ENCODE measurements around the gene SH3RF1. TPM values are rescaled to one million over a fixed set of nuclear protein-coding genes. Genes with fewer than 3 reads are reported as not detected.

The SH3RF1 gene
- total and polyA plus RNA-seq, 2 of the 13 experiments (the other 11 are each of a cell fraction or from before 2014, with no cell fraction given), result 3.1 to 3.2 TPM

DNA sequence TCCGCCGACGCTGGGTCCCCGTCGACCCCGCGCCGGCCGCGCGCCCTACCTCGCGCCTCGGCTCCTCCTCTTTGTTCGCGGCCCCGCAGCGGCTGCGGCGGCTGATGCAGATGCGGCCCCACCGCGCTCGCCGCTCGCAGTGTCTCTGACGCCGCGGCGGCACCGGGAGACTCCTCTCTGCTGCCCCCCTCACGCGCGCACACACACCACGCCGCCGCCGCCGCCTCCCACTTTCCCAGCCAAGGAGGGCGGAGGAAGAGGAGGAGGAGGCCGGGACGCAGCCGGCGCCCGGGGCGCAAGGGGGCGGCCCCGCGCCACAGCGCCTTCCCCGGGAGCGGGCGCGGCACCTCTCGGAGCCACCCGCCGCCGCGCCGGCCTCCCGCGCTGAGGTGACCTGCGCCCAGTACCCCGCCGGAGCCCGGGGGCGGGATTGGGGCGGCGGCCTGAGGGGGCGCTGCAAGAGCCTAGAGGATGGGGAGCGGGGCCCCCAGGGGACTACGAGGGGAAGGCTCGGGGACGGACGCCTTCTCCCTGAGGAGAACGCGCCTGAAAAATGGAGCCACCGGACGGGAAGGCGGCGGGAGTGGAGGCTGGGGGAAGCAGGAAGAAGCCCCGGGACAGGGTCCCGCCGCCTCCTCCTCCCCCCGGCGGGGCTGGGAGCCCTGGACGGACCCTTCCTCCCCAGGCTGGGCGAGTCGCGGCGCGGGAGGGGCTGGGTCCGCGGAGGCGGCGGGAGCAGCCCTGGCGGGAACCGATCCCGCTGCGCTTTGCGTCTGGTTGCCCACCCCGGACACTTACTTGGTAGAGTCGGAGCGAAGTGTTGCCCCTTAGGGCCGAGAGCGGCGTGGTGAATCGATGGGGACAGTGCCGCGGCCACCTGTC lies at the start of gene SH3RF1 (continued):
- TF ChIP-seq, protein P1, sequence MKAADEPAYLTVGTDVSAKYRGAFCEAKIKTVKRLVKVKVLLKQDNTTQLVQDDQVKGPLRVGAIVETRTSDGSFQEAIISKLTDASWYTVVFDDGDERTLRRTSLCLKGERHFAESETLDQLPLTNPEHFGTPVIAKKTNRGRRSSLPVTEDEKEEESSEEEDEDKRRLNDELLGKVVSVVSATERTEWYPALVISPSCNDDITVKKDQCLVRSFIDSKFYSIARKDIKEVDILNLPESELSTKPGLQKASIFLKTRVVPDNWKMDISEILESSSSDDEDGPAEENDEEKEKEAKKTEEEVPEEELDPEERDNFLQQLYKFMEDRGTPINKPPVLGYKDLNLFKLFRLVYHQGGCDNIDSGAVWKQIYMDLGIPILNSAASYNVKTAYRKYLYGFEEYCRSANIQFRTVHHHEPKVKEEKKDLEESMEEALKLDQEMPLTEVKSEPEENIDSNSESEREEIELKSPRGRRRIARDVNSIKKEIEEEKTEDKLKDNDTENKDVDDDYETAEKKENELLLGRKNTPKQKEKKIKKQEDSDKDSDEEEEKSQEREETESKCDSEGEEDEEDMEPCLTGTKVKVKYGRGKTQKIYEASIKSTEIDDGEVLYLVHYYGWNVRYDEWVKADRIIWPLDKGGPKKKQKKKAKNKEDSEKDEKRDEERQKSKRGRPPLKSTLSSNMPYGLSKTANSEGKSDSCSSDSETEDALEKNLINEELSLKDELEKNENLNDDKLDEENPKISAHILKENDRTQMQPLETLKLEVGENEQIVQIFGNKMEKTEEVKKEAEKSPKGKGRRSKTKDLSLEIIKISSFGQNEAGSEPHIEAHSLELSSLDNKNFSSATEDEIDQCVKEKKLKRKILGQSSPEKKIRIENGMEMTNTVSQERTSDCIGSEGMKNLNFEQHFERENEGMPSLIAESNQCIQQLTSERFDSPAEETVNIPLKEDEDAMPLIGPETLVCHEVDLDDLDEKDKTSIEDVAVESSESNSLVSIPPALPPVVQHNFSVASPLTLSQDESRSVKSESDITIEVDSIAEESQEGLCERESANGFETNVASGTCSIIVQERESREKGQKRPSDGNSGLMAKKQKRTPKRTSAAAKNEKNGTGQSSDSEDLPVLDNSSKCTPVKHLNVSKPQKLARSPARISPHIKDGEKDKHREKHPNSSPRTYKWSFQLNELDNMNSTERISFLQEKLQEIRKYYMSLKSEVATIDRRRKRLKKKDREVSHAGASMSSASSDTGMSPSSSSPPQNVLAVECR (CRISPR knock-in tag; IDR thresholded peaks at IDR 0.05; ENCODE audit: borderline replicate concordance), result peak; percentile 26; the same call in 1 of the 2 replicates
- 0 out of 2 replicates have a peak, but pooled peaks have one; percentile 14 for TF ChIP-seq SP4 (CRISPR knock-in tag; IDR thresholded peaks at IDR 0.05)
- TF ChIP-seq POLR2A (IDR thresholded peaks at IDR 0.05; ENCODE audit: insufficient read depth in 1 of 2, low read depth in 2 of 2, low read length in 2 of 2), result peak in 1 of 2 experiments; percentile 45; a peak in 1 of 4 replicates
- TF ChIP-seq, protein P2, sequence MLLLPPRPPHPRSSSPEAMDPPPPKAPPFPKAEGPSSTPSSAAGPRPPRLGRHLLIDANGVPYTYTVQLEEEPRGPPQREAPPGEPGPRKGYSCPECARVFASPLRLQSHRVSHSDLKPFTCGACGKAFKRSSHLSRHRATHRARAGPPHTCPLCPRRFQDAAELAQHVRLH (CRISPR knock-in tag; IDR thresholded peaks at IDR 0.05; ENCODE audit: borderline replicate concordance, low read depth), result 0 out of 2 replicates have a peak, but pooled peaks have one; percentile 9
- no peak for TF ChIP-seq ZKSCAN5 (CRISPR knock-in tag; IDR thresholded peaks at IDR 0.05)
- peak; percentile 1; the same call in 1 of the 2 replicates for TF ChIP-seq NFKB2 (CRISPR knock-in tag; IDR thresholded peaks at IDR 0.05; ENCODE audit: borderline replicate concordance)
- TF ChIP-seq, protein P3, sequence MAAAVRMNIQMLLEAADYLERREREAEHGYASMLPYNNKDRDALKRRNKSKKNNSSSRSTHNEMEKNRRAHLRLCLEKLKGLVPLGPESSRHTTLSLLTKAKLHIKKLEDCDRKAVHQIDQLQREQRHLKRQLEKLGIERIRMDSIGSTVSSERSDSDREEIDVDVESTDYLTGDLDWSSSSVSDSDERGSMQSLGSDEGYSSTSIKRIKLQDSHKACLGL (CRISPR knock-in tag; IDR thresholded peaks at IDR 0.05), result peak; percentile 25; the same call in 1 of the 2 replicates
- no peak; the same call in 1 of the 2 replicates for TF ChIP-seq ZSCAN21 (CRISPR knock-in tag; IDR thresholded peaks at IDR 0.05; ENCODE audit: borderline replicate concordance)
- no peak for TF ChIP-seq YY1 (IDR thresholded peaks at IDR 0.05; ENCODE audit: insufficient read depth, insufficient replicate concordance, low read depth, low read length)
- TF ChIP-seq ZNF230 (CRISPR knock-in tag; IDR thresholded peaks at IDR 0.05), result peak; percentile 40; the same call in 1 of the 2 replicates
- TF ChIP-seq TCF12 (IDR thresholded peaks at IDR 0.05), result no peak
- TF ChIP-seq TCF12 (CRISPR knock-in tag; IDR thresholded peaks at IDR 0.05), result no peak
- TF ChIP-seq SAP130 (CRISPR knock-in tag; IDR thresholded peaks at IDR 0.05; ENCODE audit: low read depth), result peak; percentile 64
- TF ChIP-seq ZNF564 (CRISPR knock-in tag; IDR thresholded peaks at IDR 0.05), result no peak
- TF ChIP-seq, protein P4, sequence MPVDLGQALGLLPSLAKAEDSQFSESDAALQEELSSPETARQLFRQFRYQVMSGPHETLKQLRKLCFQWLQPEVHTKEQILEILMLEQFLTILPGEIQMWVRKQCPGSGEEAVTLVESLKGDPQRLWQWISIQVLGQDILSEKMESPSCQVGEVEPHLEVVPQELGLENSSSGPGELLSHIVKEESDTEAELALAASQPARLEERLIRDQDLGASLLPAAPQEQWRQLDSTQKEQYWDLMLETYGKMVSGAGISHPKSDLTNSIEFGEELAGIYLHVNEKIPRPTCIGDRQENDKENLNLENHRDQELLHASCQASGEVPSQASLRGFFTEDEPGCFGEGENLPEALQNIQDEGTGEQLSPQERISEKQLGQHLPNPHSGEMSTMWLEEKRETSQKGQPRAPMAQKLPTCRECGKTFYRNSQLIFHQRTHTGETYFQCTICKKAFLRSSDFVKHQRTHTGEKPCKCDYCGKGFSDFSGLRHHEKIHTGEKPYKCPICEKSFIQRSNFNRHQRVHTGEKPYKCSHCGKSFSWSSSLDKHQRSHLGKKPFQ (CRISPR knock-in tag; IDR thresholded peaks at IDR 0.05; ENCODE audit: insufficient replicate concordance), result peak; percentile 35

Measured in HepG2 (cell line).